A549 (cell line): ENCODE results near the gene DRD1.

Source experiments
- CHD2 ChIP-seq: fragments of 150-350 bp; IDR thresholded peaks from 2 replicates; pipeline ENCODE4 v1.6.1; 2014; ENCODE audit warnings: low read length; ENCODE audit not compliant: partially characterized antibody
- CTCF ChIP-seq: fragments of >200 bp; sonication (Bioruptor Twin); formaldehyde crosslinking; IDR thresholded peaks from 3 replicates; pipeline ENCODE4 v1.5.1; 2016
- EP300 ChIP-seq, 2 experiments: fragments of >200 bp; sonication (Bioruptor Twin); formaldehyde crosslinking; IDR thresholded peaks; 2 replicates in 1 of 2; 3 replicates in 1 of 2; pipeline ENCODE4 v1.6.1; 2016 to 2017
- ESRRA ChIP-seq: fragments of 150-350 bp; IDR thresholded peaks from 2 replicates; pipeline ENCODE4 v1.6.1; 2014; ENCODE audit warnings: mild to moderate bottlenecking, low read length, borderline replicate concordance
- HMGXB4 ChIP-seq: fragments of 250-450 bp; sonication (Bioruptor Pico); IDR thresholded peaks from 2 replicates; pipeline ENCODE4 v1.5.0; 2021; ENCODE audit warnings: mild to moderate bottlenecking, moderate library complexity, borderline replicate concordance
- HOXA7 ChIP-seq: fragments of 250-450 bp; sonication (Bioruptor Pico); IDR thresholded peaks from 2 replicates; pipeline ENCODE4 v1.5.0; 2020; ENCODE audit warnings: mild to moderate bottlenecking, moderate library complexity
- MAZ ChIP-seq: fragments of 150-350 bp; IDR thresholded peaks from 2 replicates; pipeline ENCODE4 v1.6.1; 2014; ENCODE audit warnings: antibody characterized with exemption, low read depth, low read length, borderline replicate concordance
- PHF8 ChIP-seq: fragments of 200-600 bp; sonication (generic); IDR thresholded peaks from 2 replicates; pipeline ENCODE4 v1.6.1; 2016; ENCODE audit warnings: low read depth, mild to moderate bottlenecking, antibody characterized with exemption, moderate library complexity, borderline replicate concordance
- POLR2A ChIP-seq: IDR thresholded peaks from 2 replicates; pipeline ENCODE4 v1.6.1; 2012; ENCODE audit warnings: mild to moderate bottlenecking, low read length
- REST ChIP-seq: fragments of 200-600 bp; sonication (generic); IDR thresholded peaks from 2 replicates; pipeline ENCODE4 v1.6.1; 2016; ENCODE audit warnings: antibody characterized with exemption, mild to moderate bottlenecking, moderate library complexity
- USF2 ChIP-seq: fragments of 450-650 bp; IDR thresholded peaks from 2 replicates; pipeline ENCODE4 v1.6.1; 2014; ENCODE audit warnings: antibody characterized with exemption

- TF ChIP-seq EP300 (IDR thresholded peaks at IDR 0.05), result no peak
- TF ChIP-seq CTCF, result no peak
- no peak for TF ChIP-seq POLR2A
- TF ChIP-seq HMGXB4 (CRISPR knock-in tag), result no peak
- no peak for TF ChIP-seq HOXA7
- no peak for TF ChIP-seq USF2
- no peak for TF ChIP-seq REST
- no peak for TF ChIP-seq ESRRA
- no peak for TF ChIP-seq PHF8
- TF ChIP-seq CHD2, result no peak
- TF ChIP-seq MAZ, result no peak
Observed at GRCh38 chr5:175477440-175477839, 33.5 kb upstream of the DRD1 start.
